HG03159 (cell line): Measurements from ENCODE around the gene KCNAB1.
"Not testable (repeated sequence)": the region's sequence is repeated elsewhere in the genome, so short reads cannot be mapped to it uniquely, and the experiment has no call there.

ENCODE experiments used
- ATAC-seq: cut with Tn5 transposase; IDR thresholded peaks from one replicate; pipeline ENCODE4 v1.9.1; 2021; ENCODE audit warnings: mild to moderate bottlenecking, moderate library complexity; ENCODE audit not compliant: unreplicated experiment

Gene KCNAB1

GRCh38 chr3:156553705-156554356 lies 433.5 kb downstream of the KCNAB1 start:
- no peak for ATAC-seq

GRCh38 chr3:156554515-156554841 lies 434.1 kb downstream of the KCNAB1 start:
- ATAC-seq, result no peak

- peak; percentile 99 for ATAC-seq
These were observed 434.7 kb downstream of the KCNAB1 start, which contains the start of gene SSR3 for GRCh38 chr3:156554842-156555687. SSR3 (minus strand) TSS chr3:156555117; CDS start chr3:156555089, 28 bp downstream.

DNA sequence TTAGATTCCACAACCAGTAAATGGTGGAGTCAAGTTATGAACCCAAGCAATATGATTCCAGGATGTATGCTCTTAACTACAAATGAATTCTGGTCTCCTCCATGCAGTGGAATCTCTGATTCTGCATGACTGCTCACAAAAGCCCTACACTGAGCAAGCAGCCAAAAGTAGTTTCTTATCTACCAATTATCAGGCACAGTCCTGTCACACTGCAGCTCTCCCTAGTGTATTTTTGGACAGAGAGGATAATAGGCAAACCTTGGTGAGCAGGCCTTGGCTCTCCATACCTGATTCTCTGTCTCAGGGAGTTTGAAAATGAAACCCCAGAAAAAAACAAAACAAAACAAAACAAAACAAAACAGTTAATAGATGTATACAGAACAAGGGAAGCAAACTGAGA lies 438.0 kb downstream of the KCNAB1 start:
- no peak for ATAC-seq

DNA sequence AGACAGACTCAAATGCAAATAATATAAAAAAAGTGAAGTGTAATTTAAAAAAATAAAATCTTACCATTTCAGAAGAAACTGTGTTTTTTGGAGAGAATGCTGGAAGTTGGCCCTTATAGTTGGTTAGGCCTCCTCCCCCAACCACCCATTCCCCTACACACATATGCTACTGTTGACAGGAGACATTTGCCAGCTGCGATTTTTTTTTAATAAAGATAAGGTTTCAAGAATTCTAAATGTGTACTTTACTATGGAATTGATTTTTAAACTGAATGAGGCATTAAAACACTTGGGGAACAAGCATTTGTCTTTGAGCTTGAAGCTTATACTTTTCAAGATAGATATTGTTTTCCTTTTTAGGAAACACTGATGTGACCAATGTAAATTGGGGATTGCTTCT lies 438.9 kb downstream of the KCNAB1 start:
- ATAC-seq, result no peak

DNA sequence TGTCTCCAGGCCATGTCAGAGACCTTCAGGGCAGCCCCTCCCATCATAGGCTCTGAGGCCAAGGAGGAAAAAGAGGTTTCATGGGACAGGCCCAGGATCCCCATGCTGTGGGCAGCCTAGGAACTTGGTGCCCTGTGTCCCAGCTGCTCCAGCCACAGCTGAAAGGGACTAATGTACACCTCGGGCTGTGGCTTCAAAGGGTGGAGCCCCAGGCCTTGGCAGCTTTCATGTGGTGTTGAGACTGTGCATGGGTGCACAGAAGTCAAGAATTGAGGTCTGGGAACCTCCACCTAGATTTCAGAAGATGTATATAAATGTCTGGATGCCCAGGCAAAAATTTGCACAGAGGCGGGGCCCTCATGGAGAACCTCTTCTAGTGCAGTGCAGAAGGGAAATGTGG lies 441.2 kb downstream of the KCNAB1 start:
- ATAC-seq, result no peak

GRCh38 chr3:156562486-156562885 lies 442.1 kb downstream of the KCNAB1 start:
- not testable (repeated sequence) for ATAC-seq

GRCh38 chr3:156563900-156564682 lies 443.7 kb downstream of the KCNAB1 start:
- no peak for ATAC-seq

GRCh38 chr3:156569016-156569415 lies 448.6 kb downstream of the KCNAB1 start:
- not testable (repeated sequence) for ATAC-seq

GRCh38 chr3:156569881-156570280 lies 449.5 kb downstream of the KCNAB1 start:
- not testable (repeated sequence) for ATAC-seq

- ATAC-seq, result no peak
These were observed 455.3 kb downstream of the KCNAB1 start for GRCh38 chr3:156575641-156576040.

- no peak for ATAC-seq
These were observed 455.7 kb downstream of the KCNAB1 start for GRCh38 chr3:156576051-156576450.

DNA sequence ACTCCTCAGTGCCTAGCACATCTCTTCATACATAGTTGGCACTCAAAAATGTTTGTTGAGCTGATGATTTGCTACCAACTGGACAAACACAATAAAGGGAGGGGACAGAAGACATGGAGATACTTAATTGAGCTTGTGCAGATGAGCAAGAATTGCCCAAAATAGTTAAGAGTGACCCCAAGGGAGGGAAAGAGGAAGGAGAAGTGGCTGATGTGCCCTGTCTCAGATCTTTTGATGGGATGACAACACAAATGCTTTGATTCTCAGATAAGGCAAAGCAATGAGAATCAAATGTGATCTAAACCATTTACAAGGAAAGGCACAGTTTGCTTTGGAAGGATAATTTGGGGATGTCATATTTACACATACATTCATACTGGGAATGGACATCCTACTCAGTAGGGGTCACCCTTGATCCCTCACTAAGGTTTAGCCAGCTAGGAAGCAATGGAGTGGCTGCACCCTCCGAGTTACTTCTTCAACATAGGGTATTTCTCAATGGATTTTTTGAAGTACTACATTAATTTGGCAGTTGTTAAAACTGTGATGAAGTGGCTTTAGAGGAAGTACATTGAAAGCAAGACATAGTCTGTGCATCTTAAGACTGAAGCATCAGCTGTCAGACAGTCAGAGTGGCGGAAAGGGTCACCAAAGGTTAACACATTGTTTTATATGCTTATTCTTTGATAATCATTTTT lies 456.4 kb downstream of the KCNAB1 start:
- ATAC-seq, result no peak

DNA sequence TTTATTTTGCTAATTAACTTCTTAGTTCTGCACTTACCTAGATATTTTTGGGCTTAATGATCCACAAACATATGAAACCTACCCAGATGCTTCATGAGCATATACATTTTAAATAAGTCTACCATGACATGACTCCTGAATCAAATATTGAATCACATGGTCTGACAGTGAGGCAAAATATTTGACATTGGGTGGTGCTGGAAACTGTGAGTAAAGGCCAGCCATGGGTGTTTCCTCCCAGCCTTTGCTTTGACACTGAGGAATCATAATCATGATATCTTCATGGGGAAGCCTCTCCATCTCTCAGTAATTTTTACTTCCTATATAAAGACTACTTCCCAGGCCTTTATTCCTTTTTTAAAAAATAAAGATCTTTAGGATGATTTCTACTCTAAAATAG lies 457.4 kb downstream of the KCNAB1 start:
- ATAC-seq, result no peak

DNA sequence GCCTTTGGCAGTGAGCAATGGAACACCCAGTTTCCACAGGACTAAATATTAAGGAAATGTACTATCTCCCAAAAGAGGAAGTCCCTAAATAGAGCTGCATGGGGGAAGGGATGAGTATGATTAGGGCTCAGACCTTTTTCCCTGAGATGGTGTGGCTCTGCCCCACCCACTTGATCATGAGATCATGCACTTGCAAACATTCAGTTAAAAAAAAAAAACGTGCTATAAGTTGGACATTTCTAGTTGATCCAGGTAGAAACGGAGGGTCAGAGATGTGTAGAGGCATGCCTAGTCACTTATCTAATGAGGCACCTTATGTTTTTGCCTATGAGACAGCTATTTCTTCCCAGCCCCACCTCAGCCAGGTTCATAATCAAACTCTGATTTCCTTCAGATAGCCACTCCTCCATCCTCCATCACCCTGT lies 459.1 kb downstream of the KCNAB1 start:
- ATAC-seq, result no peak

DNA sequence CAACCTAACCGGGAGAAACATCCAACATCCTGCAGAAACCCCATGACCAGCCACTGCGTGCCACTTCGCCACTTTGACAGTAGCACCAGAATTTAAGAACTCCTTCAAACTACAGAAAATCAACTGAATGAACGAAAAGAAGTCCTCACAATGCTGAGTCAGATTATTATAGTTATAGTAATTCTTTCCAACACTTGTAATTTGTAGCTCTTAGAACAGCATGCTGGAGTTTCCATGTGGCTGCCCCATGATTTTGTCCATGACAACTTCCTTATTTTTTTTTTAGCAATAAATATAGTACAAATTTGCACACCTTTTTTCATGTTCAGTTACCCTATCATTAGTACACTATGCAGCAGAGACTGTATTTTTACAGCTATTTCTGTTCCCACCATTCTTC lies 460.7 kb downstream of the KCNAB1 start:
- ATAC-seq, result no peak

DNA sequence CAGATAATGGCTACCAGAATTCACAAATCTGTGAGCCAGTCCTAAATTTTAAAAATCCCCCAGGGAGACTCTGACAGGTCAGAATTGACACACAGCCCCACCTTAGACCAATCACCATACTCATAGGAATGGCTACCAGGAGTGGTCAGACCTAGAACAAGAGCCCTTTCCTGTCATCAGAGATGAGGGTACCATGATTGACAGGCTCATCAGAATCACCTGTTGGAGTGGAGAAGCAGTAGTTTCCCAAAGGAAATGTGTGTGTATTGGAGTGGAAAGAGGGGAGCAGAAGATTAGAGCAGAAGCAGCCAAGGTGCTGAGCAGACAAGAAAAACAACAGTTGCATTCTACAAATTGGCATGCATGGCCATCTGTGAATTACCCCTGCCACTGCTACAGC lies 461.6 kb downstream of the KCNAB1 start:
- no peak for ATAC-seq

DNA sequence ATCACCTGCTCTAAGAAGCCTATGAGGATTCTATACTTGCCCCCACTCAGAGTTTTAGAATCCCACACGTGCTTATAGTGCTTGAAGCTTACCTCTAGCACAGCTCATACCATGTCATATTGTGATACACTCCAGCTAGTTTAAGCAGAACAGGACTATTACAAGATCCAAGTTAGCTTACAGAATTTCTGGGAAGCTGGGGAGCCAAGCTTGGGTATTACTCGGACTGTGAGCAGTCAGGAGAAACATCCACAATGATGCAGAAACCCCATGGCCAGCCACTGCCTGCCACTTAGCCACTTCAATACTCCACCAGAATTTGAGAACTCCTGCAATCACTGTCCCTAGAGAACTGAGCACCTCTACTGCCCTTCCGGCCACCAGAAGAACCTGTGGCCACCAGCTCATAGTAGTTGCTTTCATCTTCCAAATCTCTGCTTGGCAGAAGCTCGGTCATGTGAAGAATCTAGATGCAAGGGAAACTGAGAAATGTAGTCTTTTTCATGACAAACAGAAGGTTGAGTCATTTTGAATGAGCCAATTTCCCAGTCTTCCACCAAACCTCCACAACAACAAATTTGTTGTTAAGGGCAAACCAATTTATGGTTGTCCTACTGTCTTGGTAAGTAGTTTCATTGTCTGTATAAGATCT lies 462.3 kb downstream of the KCNAB1 start:
- no peak for ATAC-seq

GRCh38 chr3:156583469-156583868 lies 463.1 kb downstream of the KCNAB1 start:
- ATAC-seq, result no peak
